Rectal smooth muscle tissue (tissue), 1 donor: ENCODE measurements around the gene STK32B.

Source experiments
- H3K27ac ChIP-seq: one replicate; pipeline ENCODE4 v1.7.0; 2013; ENCODE audit warnings: low read depth, low read length, inconsistent platforms
- H3K27me3 ChIP-seq: one replicate; pipeline ENCODE4 v1.7.0; 2013; ENCODE audit warnings: low read length; ENCODE audit not compliant: control insufficient read depth, insufficient read depth
- H3K36me3 ChIP-seq: one replicate; pipeline ENCODE4 v1.7.0; 2013; ENCODE audit warnings: low read length; ENCODE audit not compliant: control insufficient read depth, insufficient read depth
- H3K4me1 ChIP-seq: one replicate; pipeline ENCODE4 v1.7.0; 2013; ENCODE audit warnings: low read length; ENCODE audit not compliant: control insufficient read depth, insufficient read depth
- H3K4me3 ChIP-seq: one replicate; pipeline ENCODE4 v1.7.0; 2013; ENCODE audit warnings: low read length
- H3K9ac ChIP-seq: one replicate; pipeline ENCODE4 v1.7.0; 2013; ENCODE audit warnings: low read length

STK32B gene

GRCh38 chr4:5192271-5192670, 141.0 kb downstream of the STK32B start:
- Histone ChIP-seq H3K9ac (no peak overlapping the region), H3K4me1 (no peaks in the 10 kb centered on the region)

GRCh38 chr4:5192678-5193077, 141.4 kb downstream of the STK32B start:
- Histone ChIP-seq H3K9ac (no peak overlapping the region), H3K27ac (no peak overlapping the region), H3K4me1 (no peaks in the 10 kb centered on the region), H3K27me3 (no peaks in the 10 kb centered on the region), H3K4me3 (no peak overlapping the region), H3K36me3 (no peaks in the 10 kb centered on the region)

More at GRCh38 chr4:5192271-5192670, 141.0 kb downstream of the STK32B start:
- H3K27ac ChIP-seq, result no peak overlapping the region
- H3K27me3 ChIP-seq, result no peaks in the 10 kb centered on the region
- H3K4me3 ChIP-seq, result no peak overlapping the region
- H3K36me3 ChIP-seq, result no peaks in the 10 kb centered on the region

- Histone ChIP-seq H3K4me1 (no peaks in the 10 kb centered on the region), H3K9ac (no peak overlapping the region), H3K27ac (no peak overlapping the region), H3K36me3 (no peaks in the 10 kb centered on the region), H3K27me3 (no peaks in the 10 kb centered on the region), H3K4me3 (no peak overlapping the region)
Measured at GRCh38 chr4:5198656-5199541, 147.6 kb downstream of the STK32B start.

GRCh38 chr4:5199912-5200311, 148.6 kb downstream of the STK32B start:
- Histone ChIP-seq H3K4me3 (no peak overlapping the region), H3K4me1 (no peaks in the 10 kb centered on the region)

GRCh38 chr4:5200513-5200912, 149.2 kb downstream of the STK32B start:
- H3K27ac ChIP-seq, result no peak overlapping the region
- H3K9ac ChIP-seq, result no peak overlapping the region
- H3K27me3 ChIP-seq, result no peaks in the 10 kb centered on the region
- H3K4me3 ChIP-seq, result no peak overlapping the region
- no peaks in the 10 kb centered on the region for H3K4me1 ChIP-seq
- H3K36me3 ChIP-seq, result no peaks in the 10 kb centered on the region

More at GRCh38 chr4:5199912-5200311, 148.6 kb downstream of the STK32B start:
- no peaks in the 10 kb centered on the region for H3K36me3 ChIP-seq
- no peak overlapping the region for H3K27ac ChIP-seq
- no peak overlapping the region for H3K9ac ChIP-seq
- H3K27me3 ChIP-seq, result no peaks in the 10 kb centered on the region

- Histone ChIP-seq H3K27ac (no peak overlapping the region), H3K4me1 (no peaks in the 10 kb centered on the region), H3K36me3 (no peaks in the 10 kb centered on the region), H3K9ac (no peak overlapping the region), H3K27me3 (no peaks in the 10 kb centered on the region), H3K4me3 (no peak overlapping the region)
Measured at GRCh38 chr4:5203309-5203992, 152.2 kb downstream of the STK32B start.

GRCh38 chr4:5203993-5204310, 152.7 kb downstream of the STK32B start:
- H3K4me3 ChIP-seq, result no peak overlapping the region
- no peaks in the 10 kb centered on the region for H3K36me3 ChIP-seq
- no peak overlapping the region for H3K9ac ChIP-seq
- H3K27ac ChIP-seq, result no peak overlapping the region
- H3K27me3 ChIP-seq, result no peaks in the 10 kb centered on the region
- no peaks in the 10 kb centered on the region for H3K4me1 ChIP-seq

GRCh38 chr4:5204781-5205180, 153.5 kb downstream of the STK32B start:
- Histone ChIP-seq H3K4me3 (no peak overlapping the region), H3K36me3 (no peaks in the 10 kb centered on the region), H3K4me1 (no peaks in the 10 kb centered on the region), H3K27ac (no peak overlapping the region), H3K27me3 (no peaks in the 10 kb centered on the region), H3K9ac (no peak overlapping the region)

GRCh38 chr4:5206016-5206790, 154.9 kb downstream of the STK32B start:
- H3K4me1 ChIP-seq, result no peaks in the 10 kb centered on the region
- no peak overlapping the region for H3K9ac ChIP-seq
- no peak overlapping the region for H3K4me3 ChIP-seq
- no peaks in the 10 kb centered on the region for H3K27me3 ChIP-seq
- H3K27ac ChIP-seq, result no peak overlapping the region
- no peaks in the 10 kb centered on the region for H3K36me3 ChIP-seq

GRCh38 chr4:5209862-5210261, 158.6 kb downstream of the STK32B start:
- no peaks in the 10 kb centered on the region for H3K4me1 ChIP-seq
- no peak overlapping the region for H3K9ac ChIP-seq
- H3K27ac ChIP-seq, result no peak overlapping the region
- no peak overlapping the region for H3K4me3 ChIP-seq
- H3K36me3 ChIP-seq, result no peaks in the 10 kb centered on the region
- H3K27me3 ChIP-seq, result no peaks in the 10 kb centered on the region

GRCh38 chr4:5211282-5211839, 160.1 kb downstream of the STK32B start:
- H3K27me3 ChIP-seq, result no peaks in the 10 kb centered on the region
- no peaks in the 10 kb centered on the region for H3K36me3 ChIP-seq
- no peak overlapping the region for H3K4me3 ChIP-seq
- H3K4me1 ChIP-seq, result no peaks in the 10 kb centered on the region
- no peak overlapping the region for H3K9ac ChIP-seq
- no peak overlapping the region for H3K27ac ChIP-seq
